ENCODE data around the gene TAC3. TPM values are rescaled to one million over a fixed set of nuclear protein-coding genes. Genes with fewer than 3 reads are reported as not detected.
"Not testable (repeated sequence)": the region's sequence is repeated elsewhere in the genome, so short reads cannot be mapped to it uniquely, and the experiment has no call there.

Gene TAC3
- total RNA-seq, 3 donors from 2014 or later: not detected

DNA sequence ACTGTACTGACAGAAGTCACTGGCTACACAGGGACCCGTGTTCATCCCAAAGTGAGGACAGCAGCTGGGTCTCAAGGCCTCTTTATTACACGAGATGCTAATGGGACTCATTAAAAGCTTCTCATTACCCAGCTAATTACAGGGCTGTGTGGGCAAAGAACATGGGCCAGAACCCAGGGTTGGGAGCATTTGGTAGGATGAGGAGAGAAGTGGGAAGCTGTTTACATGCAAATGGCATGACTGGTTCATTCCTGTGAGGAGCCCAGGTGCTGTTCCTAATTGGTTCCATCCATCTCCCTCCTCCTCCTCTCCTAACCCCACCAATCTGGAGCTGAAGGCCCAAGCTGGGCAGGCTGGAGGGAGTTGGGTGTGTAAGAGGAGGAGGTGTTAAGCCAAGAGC lies 8.9 kb upstream of the TAC3 start:
- Histone ChIP-seq H3K9me3 (no peaks in the 10 kb centered on the region), H3K27ac (no peak overlapping the region), H3K27me3 (no peaks in the 10 kb centered on the region), H3K36me3 (no peaks in the 10 kb centered on the region), H3K4me3 (no peak overlapping the region), H3K4me1 (no peaks in the 10 kb centered on the region)
- no peak for DNase-seq (ENCODE audit: low spot score in 2 of 2)
- TF ChIP-seq POLR2A (IDR thresholded peaks at IDR 0.05): no peak
- intact Hi-C loops (cut with DNase I; ENCODE audit: low total_unique reads): no loop called here

- intact Hi-C loops (cut with DNase I; ENCODE audit: low total_unique reads); H3K4me3 ChIP-seq; H3K36me3 ChIP-seq; DNase-seq (ENCODE audit: low spot score in 2 of 2); H3K27ac ChIP-seq; H3K4me1 ChIP-seq; H3K27me3 ChIP-seq; H3K9me3 ChIP-seq: not testable (repeated sequence)
Observed at GRCh38 chr12:57022324-57022723, 6.0 kb upstream of the TAC3 start.

DNA sequence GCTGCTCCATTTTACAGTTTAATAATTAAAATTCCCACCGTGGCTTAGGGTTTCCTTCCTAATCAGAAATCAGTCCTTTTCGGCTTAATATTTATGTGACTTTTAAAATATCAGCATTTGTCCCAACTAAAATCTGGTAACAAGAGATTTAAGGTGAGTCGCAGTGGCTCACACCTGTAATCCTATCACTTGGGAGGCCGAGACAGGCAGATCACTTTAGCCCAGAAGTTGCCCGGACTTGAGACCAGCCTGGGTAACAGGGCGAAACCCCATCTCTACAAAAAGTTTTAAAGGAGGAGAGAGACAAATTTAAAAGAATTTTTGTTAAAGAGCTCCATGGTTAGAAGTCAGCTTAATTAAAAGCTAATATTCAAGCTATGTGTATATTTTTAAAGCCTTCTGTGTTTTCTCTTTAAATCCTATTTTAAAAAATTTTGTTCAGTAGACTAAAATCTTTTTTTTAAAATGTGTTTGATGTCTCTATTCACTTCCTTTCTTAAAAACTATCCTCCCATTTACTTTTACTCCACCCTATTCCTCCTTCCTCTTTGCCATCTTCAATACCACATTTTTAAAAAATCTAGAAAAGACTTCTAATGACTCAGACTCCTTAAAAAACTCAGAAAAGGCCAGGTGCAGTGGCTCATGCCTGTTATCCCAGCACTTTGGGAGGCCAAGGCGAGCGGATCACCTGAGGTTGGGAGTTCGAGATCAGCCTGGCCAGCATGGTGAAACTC lies 3.8 kb upstream of the TAC3 start:
- Histone ChIP-seq H3K27ac (no peak overlapping the region), H3K27me3 (no peaks in the 10 kb centered on the region), H3K4me3 (no peak overlapping the region), H3K36me3 (no peaks in the 10 kb centered on the region), H3K9me3 (no peaks in the 10 kb centered on the region), H3K4me1 (no peaks in the 10 kb centered on the region)
- no peak for TF ChIP-seq POLR2A (IDR thresholded peaks at IDR 0.05)
- no peak for TF ChIP-seq POLR2AphosphoS5 (IDR thresholded peaks at IDR 0.05)
- no peak for TF ChIP-seq CTCF (IDR thresholded peaks at IDR 0.05)
- no peak for DNase-seq (ENCODE audit: low spot score in 2 of 2)
- intact Hi-C loops (cut with DNase I; ENCODE audit: low total_unique reads): no loop called here

- H3K36me3 ChIP-seq: no peaks in the 10 kb centered on the region
- intact Hi-C loops (cut with DNase I; ENCODE audit: low total_unique reads): no loop called here
- H3K9me3 ChIP-seq: no peaks in the 10 kb centered on the region
- no peak overlapping the region for H3K27ac ChIP-seq
- no peaks in the 10 kb centered on the region for H3K27me3 ChIP-seq
- no peak overlapping the region for H3K4me3 ChIP-seq
- no peak for DNase-seq (ENCODE audit: low spot score in 2 of 2)
- TF ChIP-seq POLR2A (IDR thresholded peaks at IDR 0.05) (no peak), POLR2AphosphoS5 (IDR thresholded peaks at IDR 0.05) (no peak), CTCF (IDR thresholded peaks at IDR 0.05) (no peak)
- H3K4me1 ChIP-seq: no peaks in the 10 kb centered on the region
Observed at GRCh38 chr12:57018906-57019305, 2.6 kb upstream of the TAC3 start.

- DNase-seq (ENCODE audit: low spot score in 2 of 2); H3K9me3 ChIP-seq; H3K36me3 ChIP-seq; H3K27ac ChIP-seq; H3K27me3 ChIP-seq; H3K4me3 ChIP-seq; H3K4me1 ChIP-seq; intact Hi-C loops (cut with DNase I; ENCODE audit: low total_unique reads): not testable (repeated sequence)
Observed at GRCh38 chr12:57018353-57018752, 2.0 kb upstream of the TAC3 start.

DNA sequence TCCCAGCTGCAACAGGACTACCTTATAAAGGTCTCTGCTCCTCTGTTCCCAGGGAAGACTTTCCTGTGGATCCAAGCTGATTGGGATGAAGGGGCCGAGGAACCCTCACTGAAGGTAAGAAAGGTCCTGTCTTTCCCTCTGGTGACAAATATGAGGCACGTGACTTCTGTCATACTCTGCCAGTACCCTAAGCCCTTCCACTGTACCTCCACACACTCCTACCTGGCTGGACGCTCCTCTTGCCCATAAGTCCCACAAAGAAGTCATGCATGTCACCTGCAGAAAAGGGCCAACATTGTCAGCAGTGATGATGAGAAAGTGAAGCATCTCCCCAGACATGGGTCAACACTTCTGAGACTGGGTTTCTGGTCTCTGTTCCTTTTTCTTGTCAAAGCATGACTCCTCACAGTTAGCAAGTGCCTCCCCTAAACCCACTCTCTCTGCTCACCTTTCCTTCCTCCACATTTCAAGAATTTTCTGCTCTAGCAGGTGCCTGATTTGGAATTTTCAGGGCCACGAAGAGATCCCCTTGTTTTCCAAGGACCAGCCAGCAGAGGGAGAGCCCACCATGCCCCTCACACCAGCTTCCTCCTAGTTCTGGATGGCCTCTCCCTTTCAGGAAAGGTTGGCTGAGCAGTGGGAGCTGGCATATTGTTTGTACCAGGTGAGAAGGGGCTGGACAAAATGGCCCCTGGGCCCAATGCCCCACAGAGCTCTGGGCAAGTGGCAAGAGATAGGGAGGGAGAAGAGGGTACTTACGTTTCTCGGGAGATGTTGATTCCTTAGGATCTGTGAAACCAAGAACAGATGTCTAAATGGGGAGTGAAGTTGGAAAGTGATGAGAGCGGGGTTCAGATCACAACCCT lies 3.5 kb downstream of the TAC3 start:
- Histone ChIP-seq H3K36me3 (no peaks in the 10 kb centered on the region), H3K27ac (no peak overlapping the region), H3K4me3 (no peak overlapping the region), H3K4me1 (no peaks in the 10 kb centered on the region), H3K9me3 (no peaks in the 10 kb centered on the region), H3K27me3 (no peaks in the 10 kb centered on the region)
- TF ChIP-seq POLR2A (IDR thresholded peaks at IDR 0.05) (no peak), POLR2AphosphoS5 (IDR thresholded peaks at IDR 0.05) (no peak), CTCF (IDR thresholded peaks at IDR 0.05) (no peak)
- intact Hi-C loops (cut with DNase I; ENCODE audit: low total_unique reads): no loop called here
- no peak for DNase-seq (ENCODE audit: low spot score in 2 of 2)
